ENCODE results near the gene COPS6. TPM values are rescaled to one million over a fixed set of nuclear protein-coding genes. Genes with fewer than 3 reads are reported as not detected.

COPS6 gene
- total RNA-seq, 1 donor from 2014 or later = 88.3 TPM

DNA sequence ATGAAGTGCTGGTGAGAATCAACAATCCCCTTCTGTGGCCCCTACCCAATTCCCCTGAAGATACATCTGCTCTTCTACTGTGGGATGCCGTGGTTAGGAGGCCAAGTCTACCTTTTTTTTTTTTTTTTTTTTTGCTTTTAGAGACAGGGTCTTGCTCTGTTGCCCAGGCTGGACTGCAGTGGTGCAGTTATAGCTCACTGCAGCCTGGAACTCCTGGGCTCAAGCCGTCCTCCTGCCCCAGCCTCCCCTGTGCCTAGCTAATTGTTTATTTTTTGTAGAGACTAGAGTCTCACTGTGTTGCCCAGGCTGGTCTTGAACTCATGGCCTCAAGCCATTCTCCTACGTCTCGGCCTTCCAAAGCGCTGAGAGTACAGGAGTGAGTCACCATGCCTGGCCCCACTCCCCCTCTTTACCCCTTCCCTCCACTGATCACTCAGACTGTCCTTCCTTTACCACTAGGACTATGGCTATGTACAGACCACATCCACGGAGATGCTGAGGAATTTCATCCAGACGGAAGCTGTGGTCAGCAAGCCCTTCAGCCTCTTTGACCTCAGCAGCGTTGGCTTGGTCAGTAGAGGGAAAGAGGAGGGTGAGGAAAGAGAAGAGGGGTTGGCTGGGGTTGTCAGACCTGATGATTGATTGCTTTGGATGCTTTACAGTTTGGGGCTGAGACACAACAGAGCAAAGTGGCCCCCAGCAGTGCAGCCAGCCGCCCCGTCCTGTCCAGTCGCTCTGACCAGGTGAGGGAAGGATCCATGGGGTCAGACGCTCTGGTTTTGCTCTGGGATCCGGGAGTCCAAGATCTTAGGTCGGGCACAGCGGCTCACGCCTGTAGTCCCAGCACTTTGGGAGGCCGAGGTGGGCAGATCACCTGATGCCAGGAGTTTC is 14.4 kb downstream of the COPS6 start:
- ChIA-PET CTCF (no interaction called here), POLR2A (interaction anchor here (0.5 to 4.1 kb wide), 8 partner anchors 14 to 327 kb away, joined by 3 to 64 read pairs (median 10); partner anchors contain the start of genes COPS6, LAMTOR4, MEPCE and ZCWPW1)
- no peak for ATAC-seq (ENCODE audit: low read depth)
- no peaks in the 10 kb centered on the region for H3K27me3 Mint-ChIP-seq
- TF ChIP-seq CTCF (IDR thresholded peaks at IDR 0.05) = no peak
- no peak overlapping the region for H3K27ac Mint-ChIP-seq
- H3K9me3 Mint-ChIP-seq = no peaks in the 10 kb centered on the region
- no peak for DNase-seq
- H3K4me1 Mint-ChIP-seq = peaks cover 29% of the 10 kb centered on the region
- peak overlapping the region; percentile 92 for H3K4me3 Mint-ChIP-seq
- H3K36me3 Mint-ChIP-seq (ENCODE audit: low read depth) = peaks cover 67% of the 10 kb centered on the region
- intact Hi-C loops (cut with micrococcal nuclease) = no loop called here

DNA sequence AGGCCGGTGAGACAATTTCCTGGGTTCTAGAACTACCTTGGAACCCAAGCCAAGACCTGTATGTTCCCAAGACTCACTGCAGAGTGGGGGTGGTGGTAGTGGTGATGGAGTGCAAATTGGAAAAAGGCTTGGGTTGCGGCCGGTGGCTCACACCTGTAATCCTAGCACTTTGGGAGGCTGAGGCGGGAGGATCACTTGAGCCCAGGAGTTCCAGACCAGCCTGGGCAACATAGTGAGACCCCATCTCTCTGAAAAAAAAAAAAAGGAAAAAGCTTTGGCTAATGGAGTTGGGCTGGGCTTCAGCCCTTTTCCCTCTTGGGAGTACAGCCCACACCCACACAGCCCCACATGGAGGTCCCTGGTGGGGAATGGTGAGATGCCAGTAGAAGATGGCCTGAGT is 16.8 kb downstream of the COPS6 start:
- Mint-ChIP-seq H3K27me3 (no peaks in the 10 kb centered on the region), H3K4me3 (no peak overlapping the region), H3K4me1 (peaks cover 9% of the 10 kb centered on the region), H3K27ac (no peak overlapping the region), H3K9me3 (no peaks in the 10 kb centered on the region), H3K36me3 (ENCODE audit: low read depth) (peaks cover 65% of the 10 kb centered on the region)
- ChIA-PET POLR2A (no interaction called here), CTCF (no interaction called here)
- no peak for TF ChIP-seq CTCF (IDR thresholded peaks at IDR 0.05)
- intact Hi-C loops (cut with micrococcal nuclease) = no loop called here
- ATAC-seq (ENCODE audit: low read depth) (no peak), DNase-seq (no peak)

DNA sequence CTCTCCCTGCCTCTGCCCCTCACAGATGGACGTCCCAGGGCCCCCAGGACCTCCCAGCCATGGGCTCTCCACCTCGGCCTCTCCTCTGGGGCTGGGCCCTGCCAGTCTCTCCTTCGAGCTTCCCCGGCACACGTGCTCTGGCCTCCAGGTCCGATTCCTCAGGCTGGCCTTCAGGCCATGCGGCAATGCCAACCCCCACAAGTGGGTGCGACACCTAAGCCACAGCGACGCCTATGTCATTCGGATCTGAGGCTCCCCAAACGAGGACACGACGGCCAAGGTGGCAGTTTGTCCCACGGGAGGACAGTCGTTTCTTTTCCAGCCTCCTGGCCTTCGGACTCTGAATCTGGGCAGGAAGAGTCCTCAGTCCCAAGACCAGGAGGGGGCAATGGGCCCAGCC is 17.9 kb downstream of the COPS6 start:
- ChIA-PET CTCF (no interaction called here), POLR2A (no interaction called here)
- ATAC-seq (ENCODE audit: low read depth) = no peak
- no peak for TF ChIP-seq CTCF (IDR thresholded peaks at IDR 0.05)
- intact Hi-C loops (cut with micrococcal nuclease) = no loop called here
- Mint-ChIP-seq H3K9me3 (no peaks in the 10 kb centered on the region), H3K27me3 (no peaks in the 10 kb centered on the region), H3K4me3 (no peak overlapping the region), H3K36me3 (ENCODE audit: low read depth) (peaks cover 67% of the 10 kb centered on the region), H3K4me1 (peaks cover 6% of the 10 kb centered on the region), H3K27ac (no peak overlapping the region)
- DNase-seq = no peak

GRCh38 chr7:100107125-100107737 is 18.5 kb downstream of the COPS6 start:
- ATAC-seq (ENCODE audit: low read depth) (no peak), DNase-seq (no peak)
- Mint-ChIP-seq H3K27ac (no peak overlapping the region), H3K36me3 (ENCODE audit: low read depth) (peaks cover 72% of the 10 kb centered on the region), H3K4me3 (no peak overlapping the region), H3K27me3 (no peaks in the 10 kb centered on the region), H3K9me3 (no peaks in the 10 kb centered on the region), H3K4me1 (peaks cover 6% of the 10 kb centered on the region)
- ChIA-PET CTCF (no interaction called here), POLR2A (no interaction called here)
- intact Hi-C loops (cut with micrococcal nuclease) = no loop called here
- TF ChIP-seq CTCF (IDR thresholded peaks at IDR 0.05) = no peak

DNA sequence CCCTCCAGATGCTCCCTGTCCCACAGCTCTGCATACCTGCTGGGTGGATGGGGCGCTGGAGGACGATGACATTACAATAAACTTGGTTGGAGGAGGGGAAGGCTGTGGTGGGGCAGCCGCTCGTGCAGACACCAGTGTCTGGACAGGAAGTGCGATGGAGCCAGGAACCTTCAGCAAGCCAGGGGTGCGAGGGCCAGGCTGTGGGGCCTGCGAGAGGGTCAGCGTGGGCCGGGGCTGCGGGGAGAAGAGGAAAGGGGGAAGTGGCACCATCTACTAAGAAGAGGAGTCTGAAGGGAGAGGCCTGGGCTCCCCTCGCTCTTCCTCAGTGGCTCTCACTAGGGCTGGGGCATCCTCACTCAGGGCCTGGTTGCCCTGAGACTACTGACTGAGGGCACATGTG is 19.1 kb downstream of the COPS6 start:
- no peak for DNase-seq
- Mint-ChIP-seq H3K27ac (no peak overlapping the region), H3K36me3 (ENCODE audit: low read depth) (peaks cover 78% of the 10 kb centered on the region), H3K9me3 (no peaks in the 10 kb centered on the region), H3K27me3 (no peaks in the 10 kb centered on the region), H3K4me1 (no peaks in the 10 kb centered on the region), H3K4me3 (no peak overlapping the region)
- CTCF ChIA-PET = no interaction called here
- no peak for TF ChIP-seq CTCF (IDR thresholded peaks at IDR 0.05)
- intact Hi-C loops (cut with micrococcal nuclease) = no loop called here
- no peak for ATAC-seq (ENCODE audit: low read depth)
- POLR2A ChIA-PET = no interaction called here

Measured in activated B cell treated with CpG ODN at 0.5 μM for 24 hours (primary cell).